ENCODE data around the gene PPBP.

- TF ChIP-seq, protein P1, sequence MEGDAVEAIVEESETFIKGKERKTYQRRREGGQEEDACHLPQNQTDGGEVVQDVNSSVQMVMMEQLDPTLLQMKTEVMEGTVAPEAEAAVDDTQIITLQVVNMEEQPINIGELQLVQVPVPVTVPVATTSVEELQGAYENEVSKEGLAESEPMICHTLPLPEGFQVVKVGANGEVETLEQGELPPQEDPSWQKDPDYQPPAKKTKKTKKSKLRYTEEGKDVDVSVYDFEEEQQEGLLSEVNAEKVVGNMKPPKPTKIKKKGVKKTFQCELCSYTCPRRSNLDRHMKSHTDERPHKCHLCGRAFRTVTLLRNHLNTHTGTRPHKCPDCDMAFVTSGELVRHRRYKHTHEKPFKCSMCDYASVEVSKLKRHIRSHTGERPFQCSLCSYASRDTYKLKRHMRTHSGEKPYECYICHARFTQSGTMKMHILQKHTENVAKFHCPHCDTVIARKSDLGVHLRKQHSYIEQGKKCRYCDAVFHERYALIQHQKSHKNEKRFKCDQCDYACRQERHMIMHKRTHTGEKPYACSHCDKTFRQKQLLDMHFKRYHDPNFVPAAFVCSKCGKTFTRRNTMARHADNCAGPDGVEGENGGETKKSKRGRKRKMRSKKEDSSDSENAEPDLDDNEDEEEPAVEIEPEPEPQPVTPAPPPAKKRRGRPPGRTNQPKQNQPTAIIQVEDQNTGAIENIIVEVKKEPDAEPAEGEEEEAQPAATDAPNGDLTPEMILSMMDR (IDR thresholded peaks at IDR 0.05): no peak
- TF ChIP-seq PREB (CRISPR knock-in tag; IDR thresholded peaks at IDR 0.05; ENCODE audit: borderline replicate concordance) (no peak), ATF3 (CRISPR knock-in tag; conservative IDR thresholded peaks at IDR 0.05) (no peak), USF2 (CRISPR knock-in tag; IDR thresholded peaks at IDR 0.05) (no peak)
- TF ChIP-seq, protein P2, sequence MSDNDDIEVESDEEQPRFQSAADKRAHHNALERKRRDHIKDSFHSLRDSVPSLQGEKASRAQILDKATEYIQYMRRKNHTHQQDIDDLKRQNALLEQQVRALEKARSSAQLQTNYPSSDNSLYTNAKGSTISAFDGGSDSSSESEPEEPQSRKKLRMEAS (CRISPR knock-in tag; IDR thresholded peaks at IDR 0.05): no peak
These were observed 30.1 kb upstream of the PPBP start for GRCh38 chr4:74018116-74018515.
